ENCODE data around the gene INPP4B. TPM values are rescaled to one million over a fixed set of nuclear protein-coding genes. Genes with fewer than 3 reads are reported as not detected.
"Not testable (repeated sequence)": the region's sequence is repeated elsewhere in the genome, so short reads cannot be mapped to it uniquely, and the experiment has no call there.

Gene INPP4B
- total RNA-seq, 1 experiment from 2014 or later: 53.7 TPM

DNA sequence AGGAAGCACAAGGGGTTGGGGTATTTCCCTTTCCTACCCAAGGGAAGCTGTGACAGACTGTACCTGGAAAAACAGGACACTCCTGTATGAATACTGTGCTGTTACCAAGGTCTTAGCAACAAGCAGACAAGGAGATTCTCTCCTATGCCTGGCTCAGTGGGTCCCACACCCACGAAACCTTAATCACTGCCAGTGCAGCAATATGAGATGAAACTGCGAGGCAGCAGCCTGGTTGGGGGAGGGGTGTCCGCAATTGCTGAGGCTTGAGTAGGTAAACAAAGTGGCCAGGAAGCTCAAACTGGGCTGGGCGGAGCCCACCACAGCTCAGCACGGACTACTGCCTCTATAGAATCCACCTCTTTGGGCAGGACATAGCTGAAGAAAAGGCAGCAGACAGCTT, 197.7 kb downstream of the INPP4B start:
- no peaks in the 10 kb centered on the region for H3K9me3 ChIP-seq (ENCODE audit: insufficient read depth, low read depth)
- no peaks in the 10 kb centered on the region for H3K27me3 ChIP-seq (ENCODE audit: insufficient read depth, low read depth)
- H3K4me1 ChIP-seq (replicated peaks; ENCODE audit: insufficient read depth): no peaks in the 10 kb centered on the region
- BruUV-seq (replicated peaks): no TSS peak
- H3K4me3 ChIP-seq: no peak overlapping the region
- POLR2A ChIA-PET (ENCODE audit: unreplicated experiment): no interaction called here
- no peaks in the 10 kb centered on the region for H3K79me2 ChIP-seq (ENCODE audit: low read depth)
- H3K36me3 ChIP-seq (ENCODE audit: low read depth): no peaks in the 10 kb centered on the region
- DNase-seq: no peak
- H2AFZ ChIP-seq: no peak overlapping the region
- no peaks in the 10 kb centered on the region for H4K20me1 ChIP-seq (ENCODE audit: insufficient read depth)
- H3F3A ChIP-seq (ENCODE audit: insufficient read depth, low read depth): no peaks in the 10 kb centered on the region
- no peak for TF ChIP-seq EZH2 (IDR thresholded peaks at IDR 0.05; ENCODE audit: low read depth)
- TF ChIP-seq, protein P1, sequence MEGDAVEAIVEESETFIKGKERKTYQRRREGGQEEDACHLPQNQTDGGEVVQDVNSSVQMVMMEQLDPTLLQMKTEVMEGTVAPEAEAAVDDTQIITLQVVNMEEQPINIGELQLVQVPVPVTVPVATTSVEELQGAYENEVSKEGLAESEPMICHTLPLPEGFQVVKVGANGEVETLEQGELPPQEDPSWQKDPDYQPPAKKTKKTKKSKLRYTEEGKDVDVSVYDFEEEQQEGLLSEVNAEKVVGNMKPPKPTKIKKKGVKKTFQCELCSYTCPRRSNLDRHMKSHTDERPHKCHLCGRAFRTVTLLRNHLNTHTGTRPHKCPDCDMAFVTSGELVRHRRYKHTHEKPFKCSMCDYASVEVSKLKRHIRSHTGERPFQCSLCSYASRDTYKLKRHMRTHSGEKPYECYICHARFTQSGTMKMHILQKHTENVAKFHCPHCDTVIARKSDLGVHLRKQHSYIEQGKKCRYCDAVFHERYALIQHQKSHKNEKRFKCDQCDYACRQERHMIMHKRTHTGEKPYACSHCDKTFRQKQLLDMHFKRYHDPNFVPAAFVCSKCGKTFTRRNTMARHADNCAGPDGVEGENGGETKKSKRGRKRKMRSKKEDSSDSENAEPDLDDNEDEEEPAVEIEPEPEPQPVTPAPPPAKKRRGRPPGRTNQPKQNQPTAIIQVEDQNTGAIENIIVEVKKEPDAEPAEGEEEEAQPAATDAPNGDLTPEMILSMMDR (conservative IDR thresholded peaks at IDR 0.05): no peak
- CTCF ChIA-PET: no interaction called here
- H3K9me2 ChIP-seq (ENCODE audit: insufficient read depth): no peaks in the 10 kb centered on the region
- intact Hi-C loops (cut with micrococcal nuclease; ENCODE audit: unreplicated experiment): no loop called here
- no peak overlapping the region for H3K27ac ChIP-seq
- H3K4me2 ChIP-seq: no peak overlapping the region

DNA sequence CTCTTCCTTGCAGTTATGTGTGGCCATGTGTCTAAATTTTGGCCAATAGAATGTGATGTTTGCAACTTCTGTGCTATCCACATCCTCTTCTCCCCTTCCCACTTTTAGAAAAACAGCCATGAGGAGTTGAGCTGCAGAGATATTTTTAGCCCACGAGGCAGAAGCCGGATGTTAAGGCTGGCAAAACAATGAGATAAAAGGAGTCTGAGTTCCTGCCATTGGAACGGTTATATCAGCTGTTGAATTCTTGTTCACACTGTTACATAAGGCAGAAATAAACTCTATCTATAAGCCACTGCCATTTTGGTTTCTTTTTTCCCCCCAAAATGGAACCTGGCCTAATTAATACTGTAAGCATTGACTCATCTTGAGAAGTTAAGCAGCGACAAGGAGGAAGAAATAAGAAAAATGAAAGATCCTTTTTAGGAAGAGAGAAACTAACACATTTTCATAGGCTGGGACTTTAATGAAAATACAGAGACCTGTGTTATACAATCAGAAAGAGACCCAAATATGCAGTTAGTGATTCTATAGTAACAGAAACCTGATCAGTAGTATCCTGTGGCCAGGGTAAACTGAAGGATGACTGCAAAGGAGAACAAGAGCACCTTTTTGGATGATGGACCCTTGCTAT, 200.5 kb downstream of the INPP4B start:
- ChIA-PET POLR2A (ENCODE audit: unreplicated experiment) (no interaction called here), CTCF (no interaction called here)
- H3K27me3 ChIP-seq (ENCODE audit: insufficient read depth, low read depth): no peaks in the 10 kb centered on the region
- DNase-seq: no peak
- H3K4me3 ChIP-seq: no peak overlapping the region
- H3K4me1 ChIP-seq (replicated peaks; ENCODE audit: insufficient read depth): no peaks in the 10 kb centered on the region
- no TSS peak for BruUV-seq (replicated peaks)
- no peaks in the 10 kb centered on the region for H3K9me3 ChIP-seq (ENCODE audit: insufficient read depth, low read depth)
- TF ChIP-seq, protein P1 (conservative IDR thresholded peaks at IDR 0.05): no peak
- TF ChIP-seq EZH2 (IDR thresholded peaks at IDR 0.05; ENCODE audit: low read depth): no peak
- H3K9me2 ChIP-seq (ENCODE audit: insufficient read depth): no peaks in the 10 kb centered on the region
- H3F3A ChIP-seq (ENCODE audit: insufficient read depth, low read depth): no peaks in the 10 kb centered on the region
- H3K79me2 ChIP-seq (ENCODE audit: low read depth): no peaks in the 10 kb centered on the region
- H4K20me1 ChIP-seq (ENCODE audit: insufficient read depth): no peaks in the 10 kb centered on the region
- H3K4me2 ChIP-seq: no peak overlapping the region
- no peak overlapping the region for H2AFZ ChIP-seq
- H3K27ac ChIP-seq: no peak overlapping the region
- intact Hi-C loops (cut with micrococcal nuclease; ENCODE audit: unreplicated experiment): no loop called here
- H3K36me3 ChIP-seq (ENCODE audit: low read depth): no peaks in the 10 kb centered on the region

DNA sequence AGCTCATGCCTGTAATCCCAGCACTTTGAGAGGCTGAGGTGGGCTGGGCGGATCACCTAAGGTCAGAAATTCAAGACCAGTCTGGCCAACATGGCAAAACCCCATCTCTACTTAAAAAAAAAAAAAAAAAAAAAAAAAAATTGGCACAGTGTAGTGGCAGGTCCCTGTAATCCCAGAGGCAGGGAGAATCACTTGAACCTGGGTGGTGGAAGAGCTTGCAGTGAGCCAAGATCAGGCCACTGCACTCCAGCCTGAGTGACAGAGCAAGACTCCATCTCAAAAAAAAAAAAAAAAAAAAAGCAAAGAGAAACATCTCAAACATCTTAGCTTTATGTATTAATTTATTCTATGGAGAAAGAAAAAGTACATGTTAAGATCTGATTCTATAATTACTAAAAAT, 201.5 kb downstream of the INPP4B start:
- POLR2A ChIA-PET (ENCODE audit: unreplicated experiment); DNase-seq; H2AFZ ChIP-seq; intact Hi-C loops (cut with micrococcal nuclease; ENCODE audit: unreplicated experiment); H3K4me3 ChIP-seq; H3K36me3 ChIP-seq (ENCODE audit: low read depth); H3K27ac ChIP-seq; CTCF ChIA-PET; BruUV-seq (replicated peaks); H3K4me2 ChIP-seq; H4K20me1 ChIP-seq (ENCODE audit: insufficient read depth); H3K9me2 ChIP-seq (ENCODE audit: insufficient read depth); H3K79me2 ChIP-seq (ENCODE audit: low read depth); H3K27me3 ChIP-seq (ENCODE audit: insufficient read depth, low read depth); H3K9me3 ChIP-seq (ENCODE audit: insufficient read depth, low read depth); H3K4me1 ChIP-seq (replicated peaks; ENCODE audit: insufficient read depth); H3F3A ChIP-seq (ENCODE audit: insufficient read depth, low read depth): not testable (repeated sequence)

DNA sequence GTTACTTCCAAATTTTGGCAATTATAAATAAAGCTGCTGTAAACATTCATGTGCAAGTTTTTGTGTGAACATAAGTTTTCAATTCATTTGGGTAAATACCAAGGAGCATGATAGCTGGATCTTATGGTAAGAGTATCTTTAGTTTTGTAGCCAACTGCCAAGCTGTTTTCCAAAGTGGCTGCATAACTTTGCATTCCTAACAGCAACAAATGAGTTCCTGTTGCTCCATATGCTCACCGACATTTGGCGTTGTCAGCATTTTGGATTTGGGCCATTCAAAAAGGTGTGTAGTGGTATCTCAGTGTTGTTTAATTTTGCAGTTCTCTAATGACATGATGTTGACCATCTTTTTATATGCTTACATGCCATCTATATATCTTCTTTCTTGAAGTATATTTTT, 208.5 kb downstream of the INPP4B start:
- no peak for TF ChIP-seq EZH2 (IDR thresholded peaks at IDR 0.05; ENCODE audit: low read depth)
- Histone ChIP-seq H3K36me3 (ENCODE audit: low read depth) (no peaks in the 10 kb centered on the region), H3K9me3 (ENCODE audit: insufficient read depth, low read depth) (no peaks in the 10 kb centered on the region), H3F3A (ENCODE audit: insufficient read depth, low read depth) (no peaks in the 10 kb centered on the region), H3K27ac (no peak overlapping the region), H3K4me1 (replicated peaks; ENCODE audit: insufficient read depth) (no peaks in the 10 kb centered on the region), H3K9me2 (ENCODE audit: insufficient read depth) (no peaks in the 10 kb centered on the region), H3K79me2 (ENCODE audit: low read depth) (no peaks in the 10 kb centered on the region), H2AFZ (no peak overlapping the region), H3K4me2 (no peak overlapping the region), H3K4me3 (no peak overlapping the region), H3K27me3 (ENCODE audit: insufficient read depth, low read depth) (no peaks in the 10 kb centered on the region), H4K20me1 (ENCODE audit: insufficient read depth) (no peaks in the 10 kb centered on the region)
- no TSS peak for BruUV-seq (replicated peaks)
- CTCF ChIA-PET: no interaction called here
- POLR2A ChIA-PET (ENCODE audit: unreplicated experiment): no interaction called here
- DNase-seq: no peak
- intact Hi-C loops (cut with micrococcal nuclease; ENCODE audit: unreplicated experiment): no loop called here
